K562 (cell line): ENCODE results near the gene RXYLT1. TPM values are rescaled to one million over a fixed set of nuclear protein-coding genes. Genes with fewer than 3 reads are reported as not detected.

Source experiments
- ASH1L ChIP-seq: fragments of 450-650 bp; IDR thresholded peaks from 2 replicates; pipeline ENCODE4 v1.6.1; 2018; ENCODE audit warnings: borderline replicate concordance, mild to moderate bottlenecking, low read depth; ENCODE audit not compliant: partially characterized antibody
- DACH1 ChIP-seq: fragments of 450-650 bp; IDR thresholded peaks from 2 replicates; pipeline ENCODE4 v1.6.1; 2018; ENCODE audit not compliant: partially characterized antibody
- EZH2 ChIP-seq: IDR thresholded peaks from 2 replicates; pipeline ENCODE4 v1.6.1; 2012; ENCODE audit warnings: low read depth, mild to moderate bottlenecking, inconsistent platforms, low read length, borderline replicate concordance
- HNRNPUL1 ChIP-seq: fragments of 200-400 bp; formaldehyde crosslinking; IDR thresholded peaks from 2 replicates; pipeline ENCODE4 v1.6.1; 2017; ENCODE audit warnings: low read length
- MTA1 ChIP-seq: fragments of 450-650 bp; IDR thresholded peaks from 2 replicates; pipeline ENCODE4 v1.6.1; 2017; ENCODE audit warnings: borderline replicate concordance
- NFE2 ChIP-seq: IDR thresholded peaks from 2 replicates; pipeline ENCODE4 v1.6.1; 2014; ENCODE audit warnings: antibody characterized with exemption, low read depth
- NFIX ChIP-seq: fragments of 250-450 bp; sonication (Bioruptor Pico); IDR thresholded peaks from 2 replicates; pipeline ENCODE4 v1.4.0; 2020; ENCODE audit warnings: low read depth, mild to moderate bottlenecking, moderate library complexity
- NR2C1 ChIP-seq, 2 experiments: fragments of 450-650 bp; IDR thresholded peaks; 2 replicates each; pipeline ENCODE4 v1.6.1; 2017; ENCODE audit warnings: mild to moderate bottlenecking in 2 of 2, antibody characterized with exemption in 1 of 2, inconsistent platforms in 1 of 2, missing compliant biosample characterization in 1 of 2, missing genetic modification characterization in 1 of 2
- NR3C1 ChIP-seq: sonication (generic); formaldehyde crosslinking; IDR thresholded peaks from 2 replicates; pipeline ENCODE4 v1.8.1; 2022; ENCODE audit warnings: missing genetic modification reagents
- RREB1 ChIP-seq: fragments of 250-450 bp; sonication (Bioruptor Pico); IDR thresholded peaks from 2 replicates; pipeline ENCODE4 v1.4.0; 2020
- SETDB1 ChIP-seq: IDR thresholded peaks from one replicate; pipeline ENCODE4 v1.6.1; 2012; ENCODE audit warnings: low read length, control low read depth, inconsistent platforms
- SP1 ChIP-seq: sonication (generic); formaldehyde crosslinking; IDR thresholded peaks from 2 replicates; pipeline ENCODE4 v1.8.1; 2022; ENCODE audit warnings: mild to moderate bottlenecking, missing genetic modification reagents
- SRSF1 ChIP-seq: fragments of 200-400 bp; formaldehyde crosslinking; IDR thresholded peaks from 2 replicates; pipeline ENCODE4 v1.6.1; 2017; ENCODE audit warnings: mild to moderate bottlenecking, low read depth, low read length, moderate library complexity
- ZBTB34 ChIP-seq: fragments of 250-450 bp; sonication (Bioruptor Pico); IDR thresholded peaks from 2 replicates; pipeline ENCODE4 v1.8.0; 2021; ENCODE audit warnings: mild to moderate bottlenecking, moderate library complexity
- ZNF511 ChIP-seq: sonication (generic); formaldehyde crosslinking; IDR thresholded peaks from 2 replicates; pipeline ENCODE4 v1.8.0; 2022; ENCODE audit warnings: mild to moderate bottlenecking, missing genetic modification reagents
- ZNF584 ChIP-seq: fragments of 200-800 bp; sonication (Bioruptor generic); IDR thresholded peaks from 2 replicates; pipeline ENCODE4 v1.6.1; 2016; ENCODE audit warnings: low read depth, mild to moderate bottlenecking, missing genetic modification characterization, missing compliant biosample characterization
- polyA plus RNA-seq, 8 experiments: library from polyadenylated mRNA; depleted of rRNA in 4 of 8; stranded (reverse) in 5 of 8; unstranded in 3 of 8; fragments of >200 nt; fragmentation: Nextera tagmentation in 2 of 8; fragmentation: Illumina TruSeq in 1 of 8; extraction: Ambion mirVana in 2 of 8; extraction: Trizol in 1 of 8; gene quantifications; 2 replicates each; pipeline versions ENCODE4 v1.2.1 to v1.2.3, GENCODE V29; 2011 to 2014; ENCODE audit warnings: inconsistent platforms in 1 of 8, missing spikeins in 1 of 8
- total RNA-seq, 7 experiments: library from RNA; depleted of rRNA in 6 of 7; stranded (reverse); fragments of >200 nt in 6 of 7; fragmentation: Illumina TruSeq in 2 of 7; extraction: Trizol in 2 of 7; gene quantifications; 2 replicates each; pipeline versions ENCODE4 v1.2.1 to v1.2.3, GENCODE V29; 2011 to 2021; ENCODE audit warnings: low replicate concordance in 1 of 7
- TF ChIP-seq, protein P1 (sequence below): fragments of 250-450 bp; sonication (Bioruptor Pico); IDR thresholded peaks from 2 replicates; pipeline ENCODE4 v1.5.0; 2021
- TF ChIP-seq, protein P2 (sequence below): fragments of 450-650 bp; formaldehyde crosslinking; IDR thresholded peaks from 2 replicates; pipeline ENCODE4 v1.4.0; 2020; ENCODE audit warnings: mild to moderate bottlenecking, moderate library complexity

The RXYLT1 gene
- total and polyA plus RNA-seq, 9 of the 15 experiments (the other 6 are each of a cell fraction or from before 2014, with no cell fraction given) = 6.7 to 26.5 (median 20.9) TPM

GRCh38 chr12:63843721-63844390, 64.1 kb downstream of the RXYLT1 start (continued):
- TF ChIP-seq, protein P1, sequence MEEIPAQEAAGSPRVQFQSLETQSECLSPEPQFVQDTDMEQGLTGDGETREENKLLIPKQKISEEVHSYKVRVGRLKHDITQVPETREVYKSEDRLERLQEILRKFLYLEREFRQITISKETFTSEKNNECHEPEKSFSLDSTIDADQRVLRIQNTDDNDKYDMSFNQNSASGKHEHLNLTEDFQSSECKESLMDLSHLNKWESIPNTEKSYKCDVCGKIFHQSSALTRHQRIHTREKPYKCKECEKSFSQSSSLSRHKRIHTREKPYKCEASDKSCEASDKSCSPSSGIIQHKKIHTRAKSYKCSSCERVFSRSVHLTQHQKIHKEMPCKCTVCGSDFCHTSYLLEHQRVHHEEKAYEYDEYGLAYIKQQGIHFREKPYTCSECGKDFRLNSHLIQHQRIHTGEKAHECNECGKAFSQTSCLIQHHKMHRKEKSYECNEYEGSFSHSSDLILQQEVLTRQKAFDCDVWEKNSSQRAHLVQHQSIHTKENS (CRISPR knock-in tag) = no peak
- TF ChIP-seq NR3C1 (CRISPR knock-in tag) (no peak), ZNF511 (CRISPR knock-in tag) (no peak; the same call in 1 of the 2 replicates), NR2C1 (IDR thresholded peaks at IDR 0.05) (no peak), NR2C1 (tag; IDR thresholded peaks at IDR 0.05) (no peak), EZH2 (no peak), HNRNPUL1 (no peak), SETDB1 (no peak), NFIX (CRISPR knock-in tag) (no peak), MTA1 (no peak), SP1 (CRISPR knock-in tag) (no peak), ZNF584 (CRISPR knock-in tag) (no peak), SRSF1 (no peak), DACH1 (no peak), ASH1L (no peak), RREB1 (CRISPR knock-in tag) (no peak), ZBTB34 (no peak), NFE2 (no peak)
- TF ChIP-seq, protein P2, sequence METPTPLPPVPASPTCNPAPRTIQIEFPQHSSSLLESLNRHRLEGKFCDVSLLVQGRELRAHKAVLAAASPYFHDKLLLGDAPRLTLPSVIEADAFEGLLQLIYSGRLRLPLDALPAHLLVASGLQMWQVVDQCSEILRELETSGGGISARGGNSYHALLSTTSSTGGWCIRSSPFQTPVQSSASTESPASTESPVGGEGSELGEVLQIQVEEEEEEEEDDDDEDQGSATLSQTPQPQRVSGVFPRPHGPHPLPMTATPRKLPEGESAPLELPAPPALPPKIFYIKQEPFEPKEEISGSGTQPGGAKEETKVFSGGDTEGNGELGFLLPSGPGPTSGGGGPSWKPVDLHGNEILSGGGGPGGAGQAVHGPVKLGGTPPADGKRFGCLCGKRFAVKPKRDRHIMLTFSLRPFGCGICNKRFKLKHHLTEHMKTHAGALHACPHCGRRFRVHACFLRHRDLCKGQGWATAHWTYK (CRISPR knock-in tag) = no peak
